HL-60/S4 (cell line): ENCODE measurements around the gene NKX2-3.

Experiments used
- in situ Hi-C: fragments of 300-500 bp; cut with MboI; formaldehyde crosslinking; loops from 2 replicates; pipeline ENCODE4 v1.14.3; 2022; ENCODE audit warnings: low sequenced_read_pairs

The NKX2-3 gene

GRCh38 chr10:99525897-99526296 is 6.8 kb upstream of the NKX2-3 start:
- in situ Hi-C loops, result no loop called here

- in situ Hi-C loops, result no loop called here
Measured at GRCh38 chr10:99526861-99527504, 5.8 kb upstream of the NKX2-3 start.

GRCh38 chr10:99527526-99528493 is 4.9 kb upstream of the NKX2-3 start:
- in situ Hi-C loops, result no loop called here

- in situ Hi-C loops, result no loop called here
Measured at GRCh38 chr10:99528494-99529441, 4.0 kb upstream of the NKX2-3 start.

GRCh38 chr10:99529591-99530107 is 3.1 kb upstream of the NKX2-3 start:
- in situ Hi-C loops, result no loop called here

GRCh38 chr10:99530108-99531025 is 2.4 kb upstream of the NKX2-3 start:
- in situ Hi-C loops, result no loop called here

GRCh38 chr10:99531026-99531695 is 1.6 kb upstream of the NKX2-3 start:
- in situ Hi-C loops, result no loop called here

- in situ Hi-C loops, result no loop called here
Measured at GRCh38 chr10:99531696-99532593, 797 bp upstream of the NKX2-3 start.

GRCh38 chr10:99533496-99534449 is 1.0 kb downstream of the NKX2-3 start:
- in situ Hi-C loops, result no loop called here

GRCh38 chr10:99534450-99534938 is 1.8 kb downstream of the NKX2-3 start:
- in situ Hi-C loops, result no loop called here

GRCh38 chr10:99534939-99535763 is 2.4 kb downstream of the NKX2-3 start:
- in situ Hi-C loops, result no loop called here

- in situ Hi-C loops, result no loop called here
Measured at GRCh38 chr10:99535764-99536337, 3.1 kb downstream of the NKX2-3 start.

GRCh38 chr10:99536338-99537085 is 3.8 kb downstream of the NKX2-3 start:
- in situ Hi-C loops, result no loop called here

GRCh38 chr10:99537086-99537988 is 4.6 kb downstream of the NKX2-3 start:
- in situ Hi-C loops, result no loop called here
